C1 segment of cervical spinal cord (tissue), 14 donors: Measurements from ENCODE around the gene SEZ6L2.
"Not testable (repeated sequence)": the region's sequence is repeated elsewhere in the genome, so short reads cannot be mapped to it uniquely, and the experiment has no call there.

Experiments used
- DNase-seq, 14 donors: peaks; one replicate each; lab custom pipeline; 2025; lab: John Stamatoyannopoulos, UW

SEZ6L2 gene

DNA sequence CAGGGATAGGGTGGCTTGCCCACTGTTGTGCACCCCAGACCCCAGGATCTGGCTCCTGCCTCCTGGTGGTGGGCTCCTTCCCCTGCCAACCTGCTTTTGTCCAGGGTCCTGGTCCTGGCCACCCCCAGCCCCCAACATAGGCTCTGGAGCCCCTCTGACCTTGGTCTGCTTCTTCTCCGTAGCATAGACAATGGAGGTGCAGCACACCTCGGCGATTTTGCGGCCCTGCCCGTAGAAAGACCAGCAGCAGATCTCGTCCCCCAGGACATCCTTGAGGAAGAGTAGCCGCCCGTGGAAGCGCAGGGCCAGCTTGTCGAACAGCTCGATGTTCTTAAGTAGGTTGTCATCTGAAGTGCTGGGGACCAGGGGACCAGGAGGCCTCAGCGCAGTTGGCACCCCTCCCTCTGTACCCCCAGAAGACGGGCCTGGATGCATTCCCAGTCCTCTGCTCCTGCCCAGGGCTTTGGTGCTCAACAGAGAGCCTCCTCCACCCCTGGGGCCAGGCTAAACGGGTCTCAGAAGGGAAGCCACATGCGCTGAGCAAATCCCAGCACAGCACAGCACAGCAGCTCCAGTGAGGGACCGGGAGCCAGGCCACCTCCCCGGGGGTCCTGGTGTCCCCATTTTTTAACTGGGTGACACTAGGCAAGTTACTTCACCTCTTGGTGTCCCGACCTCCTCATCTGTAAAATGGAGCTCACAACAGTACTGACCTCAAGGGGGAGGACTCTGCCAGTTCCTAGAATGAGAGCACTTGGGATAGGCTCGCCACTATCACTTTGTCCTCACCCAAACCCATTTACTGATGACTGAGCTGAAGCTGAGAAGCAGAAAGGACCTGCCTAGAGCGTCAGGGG, 11.7 kb upstream of the SEZ6L2 start:
- DNase-seq = no peak

DNA sequence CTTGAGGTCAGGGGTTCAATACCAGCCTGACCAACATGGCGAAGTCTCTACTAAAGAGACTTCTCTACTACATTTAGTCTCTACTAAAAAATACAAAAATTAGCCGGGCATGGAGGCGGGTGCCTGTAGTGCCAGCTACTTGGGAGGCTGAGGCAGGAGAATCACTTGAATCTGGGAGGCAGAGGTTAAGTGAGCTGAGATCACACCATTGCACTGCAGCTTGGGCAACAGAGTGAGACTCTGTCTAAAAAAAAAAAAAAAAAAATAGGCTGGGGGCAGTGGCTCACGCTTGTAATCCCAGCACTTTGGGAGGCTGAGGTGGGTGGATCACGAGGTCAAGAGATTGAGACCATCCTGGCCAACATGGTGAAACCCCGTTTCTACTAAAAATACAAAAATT, 10.5 kb upstream of the SEZ6L2 start:
- DNase-seq = not testable (repeated sequence)

DNA sequence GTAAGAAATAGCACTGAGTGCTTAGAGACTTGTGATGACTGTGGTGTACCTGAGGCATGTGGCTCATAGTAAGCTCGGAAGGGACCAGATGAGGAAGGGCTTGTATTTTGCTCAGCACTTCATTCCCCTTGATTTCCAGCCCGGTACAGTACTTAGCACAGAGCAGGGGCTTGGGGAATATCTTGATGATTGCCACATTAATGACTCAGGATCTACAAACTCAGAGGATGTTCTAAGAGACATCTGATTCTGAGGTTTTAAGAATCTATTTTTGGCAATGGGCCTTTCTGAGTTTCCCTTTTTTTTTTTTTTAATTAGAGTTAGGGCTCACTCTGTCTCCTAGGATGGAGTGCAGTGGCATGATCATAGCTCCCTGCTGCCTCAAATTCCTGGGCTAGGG, 10.0 kb upstream of the SEZ6L2 start:
- no peak for DNase-seq

DNA sequence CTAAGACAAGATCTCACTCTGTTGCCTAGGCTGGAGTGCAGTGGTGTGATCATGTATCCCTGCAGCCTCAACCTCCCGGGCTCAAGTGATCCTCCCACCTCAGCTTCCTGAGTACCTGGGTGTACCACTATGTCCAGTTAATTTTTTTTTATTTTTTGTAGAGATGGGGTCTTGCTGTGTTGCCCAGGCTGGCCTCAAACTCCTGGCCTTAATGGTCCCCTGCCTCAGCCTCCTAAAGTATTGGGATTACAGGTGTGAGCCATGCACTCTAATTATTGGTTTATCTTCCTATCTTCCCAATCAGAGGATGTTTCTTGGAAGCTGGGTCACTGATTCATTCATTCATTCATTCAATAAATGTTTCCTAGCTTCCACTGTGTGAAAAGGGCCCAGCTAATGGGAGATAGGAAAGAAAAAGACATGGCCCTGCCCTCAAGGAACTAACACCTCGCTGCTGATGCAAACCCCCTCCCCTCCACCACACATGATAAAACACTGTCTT, 9.4 kb upstream of the SEZ6L2 start:
- no peak for DNase-seq

DNA sequence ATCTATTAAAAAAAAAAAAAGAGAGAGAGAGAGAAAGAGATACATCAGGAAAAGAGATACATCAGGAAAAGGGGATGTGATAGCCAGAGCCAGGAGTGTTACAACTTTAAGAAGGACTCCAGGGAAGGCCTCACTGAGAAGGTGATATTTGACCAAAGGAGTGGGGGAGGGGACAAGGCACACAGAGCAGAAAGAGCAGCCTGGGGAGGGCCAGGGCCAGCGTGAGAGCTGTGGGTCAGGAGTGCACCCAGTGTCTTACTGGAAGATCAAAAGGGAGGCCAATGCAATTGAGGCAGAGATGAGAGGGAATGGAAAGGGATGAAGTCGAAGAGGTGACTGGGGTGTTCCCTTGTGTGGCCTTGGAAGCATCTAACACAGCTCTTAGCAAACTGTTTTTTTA, 8.6 kb upstream of the SEZ6L2 start:
- no peak for DNase-seq

DNA sequence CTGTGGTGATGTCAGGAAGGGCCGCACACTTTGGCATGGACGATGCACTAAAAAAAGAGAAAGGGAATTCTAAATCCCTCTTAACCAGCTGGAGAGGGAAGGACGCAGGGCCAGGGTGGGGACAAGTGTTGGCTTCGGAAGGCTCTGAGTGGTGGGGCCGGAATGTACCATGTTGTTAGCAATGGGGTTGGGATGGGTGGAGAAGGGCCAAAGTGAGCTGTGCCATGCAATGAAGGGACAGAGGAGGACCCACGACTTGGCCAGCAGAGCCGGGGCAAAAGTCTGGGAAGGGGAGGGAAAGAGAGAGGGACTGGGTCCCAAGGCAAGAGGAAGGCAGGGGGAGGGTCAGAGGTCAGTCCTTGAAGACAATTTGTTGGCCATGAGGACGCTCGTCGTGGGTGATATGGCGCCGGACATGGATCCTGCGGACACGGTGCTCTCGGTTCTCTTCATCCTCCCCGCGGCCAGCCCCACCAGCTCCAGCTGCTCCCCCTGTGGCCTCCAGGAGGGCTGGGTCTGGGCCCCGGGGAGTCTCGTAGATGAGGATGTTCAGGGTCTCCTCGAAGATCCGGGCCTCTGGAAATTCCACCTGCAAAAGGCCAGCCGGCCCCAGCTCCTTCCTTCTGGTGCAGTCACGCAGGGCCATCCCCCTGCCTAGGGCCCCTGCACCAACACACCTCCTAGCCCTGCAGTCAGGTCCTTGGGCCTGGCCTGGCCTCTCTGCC, 7.3 kb upstream of the SEZ6L2 start:
- no peak for DNase-seq

DNA sequence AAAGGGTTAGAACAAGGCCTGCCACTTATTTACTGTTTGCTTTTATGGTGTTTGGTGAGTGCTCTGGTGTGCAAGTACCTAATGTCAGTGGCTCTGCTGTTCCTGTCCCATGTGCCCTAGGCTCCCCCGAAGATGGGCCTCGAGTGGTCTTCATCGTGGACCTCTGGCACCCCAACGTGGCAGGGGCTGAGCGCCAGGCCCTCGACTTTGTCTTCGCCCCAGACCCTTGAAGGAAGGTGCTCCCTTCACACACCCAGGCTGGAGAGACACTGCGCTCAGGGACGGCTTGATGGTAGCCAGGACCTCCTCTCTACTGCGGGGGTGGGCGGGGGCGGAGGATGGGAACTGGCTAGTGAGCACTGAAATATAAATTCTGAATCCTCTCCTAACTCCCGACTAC, 6.3 kb upstream of the SEZ6L2 start:
- DNase-seq = no peak

DNA sequence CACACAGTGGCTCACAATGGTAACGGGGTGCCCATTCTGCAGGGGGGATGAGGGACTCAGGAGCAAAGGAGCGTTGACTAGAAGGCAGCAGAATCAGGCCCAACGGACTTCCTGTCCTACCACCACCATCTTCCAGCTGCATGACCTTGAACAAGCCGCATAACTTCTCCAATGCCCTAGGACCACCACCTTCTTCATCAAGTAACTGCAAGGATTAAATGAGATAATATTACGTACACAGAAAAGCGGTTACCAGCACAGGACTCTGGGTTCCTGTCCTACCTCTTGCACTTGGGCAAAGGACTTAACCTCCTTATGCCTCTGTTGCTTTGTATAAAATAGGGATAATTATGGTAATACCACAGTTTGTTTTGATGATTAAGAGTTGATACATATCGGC, 5.6 kb upstream of the SEZ6L2 start:
- DNase-seq = no peak

DNA sequence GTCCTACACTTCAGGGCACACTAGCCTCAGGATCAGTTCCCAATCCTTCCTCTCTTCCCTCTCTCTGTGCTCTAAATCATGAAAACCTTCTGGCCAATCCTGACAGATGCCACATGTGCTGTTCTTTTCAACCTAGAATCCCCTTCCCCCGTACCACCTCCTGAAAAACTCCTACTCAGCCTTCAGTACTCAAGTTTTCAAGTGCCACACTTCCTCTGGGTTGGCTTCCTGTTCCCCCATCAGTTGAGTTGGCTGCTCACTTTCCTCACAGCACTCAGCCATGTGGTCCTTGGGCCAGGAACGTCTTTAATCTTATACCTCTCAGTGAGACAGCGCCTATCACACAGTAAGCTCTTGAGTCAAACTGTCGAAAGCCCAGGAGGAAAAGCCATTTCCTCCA, 4.2 kb upstream of the SEZ6L2 start:
- DNase-seq = no peak

DNA sequence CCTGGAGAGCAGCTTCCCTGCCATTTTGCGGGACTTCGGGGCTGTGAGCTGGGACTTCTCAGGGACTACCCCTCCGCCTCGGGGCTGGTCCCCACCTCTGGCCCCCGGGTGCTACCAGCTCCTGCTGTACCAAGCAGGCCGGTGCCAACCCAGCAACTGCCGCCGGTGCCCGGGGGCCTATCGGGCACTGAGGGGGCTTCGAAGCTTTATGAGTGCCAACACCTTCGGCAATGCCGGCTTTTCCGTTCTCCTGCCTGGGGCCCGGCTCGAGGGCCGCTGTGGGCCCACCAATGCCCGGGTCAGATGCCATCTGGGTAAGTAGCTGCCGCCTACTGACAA, 2.2 kb upstream of the SEZ6L2 start:
- DNase-seq = no peak

DNA sequence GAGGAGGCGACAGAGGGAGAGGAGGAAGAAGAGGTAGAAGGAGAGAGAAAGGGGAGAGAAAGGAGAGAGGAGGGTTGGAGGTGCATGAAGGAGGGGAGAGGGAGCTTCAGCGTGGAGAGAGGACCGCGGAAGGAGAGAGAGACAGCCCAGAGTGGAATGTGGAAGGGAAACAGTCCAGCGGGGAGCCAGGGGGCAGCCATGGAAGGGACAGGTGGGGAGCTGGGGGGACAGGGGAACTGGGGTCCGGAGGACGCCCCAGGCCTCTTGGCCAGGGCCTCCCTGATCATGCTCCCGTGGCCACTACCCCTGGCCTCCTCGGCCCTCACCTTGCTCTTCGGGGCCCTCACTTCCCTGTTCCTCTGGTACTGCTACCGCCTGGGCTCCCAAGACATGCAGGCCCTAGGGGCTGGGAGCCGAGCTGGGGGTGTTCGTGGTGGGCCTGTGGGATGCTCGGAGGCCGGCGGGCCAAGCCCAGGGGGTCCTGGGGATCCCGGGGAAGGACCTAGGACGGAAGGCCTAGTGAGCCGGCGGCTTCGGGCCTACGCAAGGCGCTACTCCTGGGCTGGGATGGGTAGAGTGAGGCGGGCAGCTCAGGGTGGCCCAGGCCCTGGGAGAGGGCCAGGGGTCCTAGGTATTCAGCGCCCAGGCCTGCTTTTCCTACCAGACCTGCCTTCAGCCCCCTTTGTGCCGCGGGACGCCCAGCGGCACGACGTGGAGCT, 1.7 kb upstream of the SEZ6L2 start:
- DNase-seq = peak in 4 of 14 donors; percentile 15 to 56 (median 20)

DNA sequence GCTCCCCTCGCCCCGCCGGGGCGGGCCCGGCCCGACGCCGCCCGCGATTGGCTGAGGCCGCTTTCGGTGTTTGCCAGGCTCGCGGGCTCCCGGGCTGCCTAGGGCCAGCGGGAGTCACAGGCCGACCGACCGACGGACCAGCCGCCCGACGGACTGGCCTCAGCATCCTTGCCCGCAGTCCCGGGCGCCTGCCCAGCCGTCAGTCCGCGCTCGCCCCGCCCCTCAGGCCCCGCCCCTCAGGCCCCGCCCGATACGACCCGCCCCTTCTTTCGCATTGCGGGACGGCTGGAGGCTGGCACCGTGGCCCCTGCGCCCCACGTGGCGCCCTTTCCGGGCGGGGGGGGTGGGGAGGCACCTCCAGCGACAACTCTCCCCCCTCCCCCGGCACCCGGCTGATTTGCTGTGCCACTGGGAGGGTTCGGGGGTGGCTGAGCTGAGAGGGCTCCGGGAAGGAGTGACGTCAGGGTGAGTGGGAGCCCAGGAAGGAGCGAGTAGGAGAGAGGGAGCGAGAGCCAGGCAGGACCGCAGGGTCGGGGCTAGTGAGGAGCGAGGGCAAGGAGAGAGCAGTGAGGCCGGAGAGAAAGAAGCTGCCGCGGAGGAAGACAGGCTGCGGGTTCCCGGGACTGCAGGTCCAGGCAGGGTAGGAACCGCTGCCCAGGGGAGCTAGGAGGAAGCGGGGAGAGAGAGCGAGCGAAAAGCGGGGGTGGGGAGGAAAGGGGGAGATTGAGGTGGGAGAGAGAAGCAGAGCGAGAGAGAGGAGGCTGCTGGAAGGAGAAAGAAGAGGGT, 945 bp upstream of the SEZ6L2 start, which contains the start of gene ASPHD1:
TSS of gene ASPHD1 (plus strand) at position 387 of the 786 bp plus-strand sequence. CDS start 484 bp downstream, outside the sequence.
- DNase-seq = peak in 13 of 14 donors; percentile 43 to 95 (median 86)

DNA sequence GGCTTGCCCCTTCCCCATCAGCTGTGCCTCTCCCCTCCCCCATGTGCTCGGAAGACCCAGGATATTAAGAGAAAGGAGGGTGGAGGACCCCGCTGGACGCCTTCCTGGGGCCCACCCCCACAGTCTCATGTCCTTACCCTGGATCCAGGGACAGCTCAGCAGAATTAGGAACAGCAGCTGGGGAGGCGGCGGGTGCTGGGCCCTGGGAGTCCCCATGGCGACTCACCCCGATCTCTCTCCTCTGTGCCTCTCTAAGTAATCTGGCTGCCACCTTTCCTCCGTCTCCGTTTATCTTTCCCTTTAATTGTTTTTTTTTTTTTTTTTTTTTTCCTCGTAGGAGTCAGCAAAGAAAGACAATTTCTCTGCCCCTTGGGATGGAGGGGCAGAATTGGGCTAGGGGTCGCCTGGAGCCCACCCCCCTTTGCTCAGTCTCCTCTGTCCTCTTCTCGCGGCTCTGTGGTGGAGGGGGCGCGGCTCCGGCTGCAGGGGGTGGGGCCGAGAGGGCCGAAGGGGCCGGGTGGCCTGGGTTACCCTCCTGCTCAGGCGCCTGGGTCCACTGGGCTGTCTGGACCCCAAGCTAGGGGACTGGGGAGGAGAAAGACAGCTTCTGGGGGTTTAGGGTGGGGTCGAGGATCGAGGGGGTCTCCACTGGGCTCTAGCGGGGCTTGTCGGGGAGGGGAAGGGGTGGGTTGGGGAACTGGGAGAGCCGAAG, 390 bp downstream of the SEZ6L2 start:
- DNase-seq = peak in 1 of 14 donors; percentile 49

DNA sequence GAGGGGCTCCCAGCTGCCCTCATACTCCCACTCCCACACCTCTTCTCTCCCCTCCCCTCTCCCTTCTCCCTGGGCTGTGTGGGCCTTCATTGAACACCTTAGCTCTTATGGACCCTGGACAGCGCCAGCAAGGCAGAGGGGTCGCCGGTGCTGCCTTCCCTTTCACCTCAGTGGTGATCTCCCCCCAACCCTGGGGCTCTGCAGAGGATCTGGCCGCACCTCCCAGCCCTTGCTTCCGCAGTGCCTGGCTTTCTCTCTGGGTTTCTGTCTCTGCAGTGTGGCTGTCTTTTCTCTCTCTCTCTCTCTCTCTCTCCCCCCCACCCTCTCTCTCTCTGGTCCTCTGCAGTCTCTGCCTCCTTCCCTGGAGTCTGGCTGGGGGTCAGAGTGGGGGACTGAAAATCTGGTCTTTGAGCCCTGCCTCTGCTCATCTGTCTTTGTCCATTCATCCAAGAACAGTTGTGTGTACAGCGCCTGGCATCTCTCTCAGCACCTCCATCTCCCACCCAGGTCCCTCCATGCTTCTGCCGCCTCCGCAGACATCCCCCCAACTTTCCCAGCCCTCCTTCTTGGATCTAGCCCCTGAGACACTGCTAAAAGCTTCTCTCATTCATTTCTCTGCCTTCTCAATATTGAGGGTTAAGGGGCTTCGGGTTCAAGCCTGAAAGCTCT, 1.1 kb downstream of the SEZ6L2 start:
- DNase-seq = peak in 1 of 14 donors; percentile 32

DNA sequence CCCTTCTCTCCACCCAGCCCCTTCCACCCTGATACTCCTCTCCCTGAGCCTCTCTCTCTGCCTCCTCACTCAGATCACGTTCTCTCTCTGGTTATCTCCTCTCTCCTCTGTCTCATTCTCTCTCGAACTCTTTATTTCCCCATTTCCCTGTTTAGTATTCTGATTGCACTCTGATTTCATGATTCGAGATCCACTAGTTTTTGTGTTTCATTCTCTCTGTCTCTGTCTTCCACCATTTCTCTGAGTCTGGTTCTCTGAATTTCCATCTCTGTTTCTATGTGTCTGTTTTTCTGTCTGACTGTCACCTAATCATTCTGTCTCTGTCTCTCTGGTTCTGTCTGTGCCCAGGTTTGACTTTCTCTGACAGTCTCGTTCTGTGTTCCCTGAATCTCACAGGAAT, 2.0 kb downstream of the SEZ6L2 start:
- DNase-seq = no peak

DNA sequence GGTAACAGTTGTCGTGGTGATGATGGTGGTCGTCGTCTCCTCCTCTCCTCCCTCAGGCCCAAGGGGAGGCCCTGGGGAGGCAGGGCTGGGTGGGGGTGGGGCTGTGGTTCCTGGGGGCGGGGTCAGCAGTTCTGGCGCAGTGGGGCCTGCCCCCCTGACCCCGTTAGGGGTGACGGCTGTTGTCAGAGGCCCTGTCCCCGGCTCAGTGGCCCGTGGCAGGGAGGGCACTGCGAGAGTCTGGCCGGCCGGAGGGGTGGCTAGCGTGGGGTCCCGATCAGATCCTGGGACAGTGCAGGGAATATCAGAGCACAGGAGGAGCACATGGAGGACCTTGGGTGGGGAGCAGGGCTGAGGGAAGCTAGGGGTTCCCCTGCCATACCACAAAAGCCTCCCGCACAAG, 2.5 kb downstream of the SEZ6L2 start:
- DNase-seq = no peak

DNA sequence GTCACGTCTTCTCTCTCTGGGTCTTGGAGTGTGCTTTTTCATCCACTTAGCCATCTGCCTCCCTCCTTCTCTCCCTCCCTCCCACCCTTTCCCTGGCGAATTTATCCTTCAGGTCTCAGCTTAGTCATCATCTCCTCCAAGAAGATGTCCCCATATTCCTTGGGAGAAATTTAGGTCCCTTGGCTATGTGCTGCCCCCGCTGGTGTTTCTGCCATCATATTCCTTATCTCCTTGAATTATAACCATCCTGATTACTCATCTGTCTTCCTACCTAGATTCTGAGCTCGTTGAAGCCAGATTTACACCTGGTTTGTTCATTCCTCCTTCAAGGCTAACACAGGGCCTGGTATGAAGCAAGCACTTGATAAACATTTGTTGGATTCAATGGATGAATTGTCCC, 5.0 kb downstream of the SEZ6L2 start:
- no peak for DNase-seq

DNA sequence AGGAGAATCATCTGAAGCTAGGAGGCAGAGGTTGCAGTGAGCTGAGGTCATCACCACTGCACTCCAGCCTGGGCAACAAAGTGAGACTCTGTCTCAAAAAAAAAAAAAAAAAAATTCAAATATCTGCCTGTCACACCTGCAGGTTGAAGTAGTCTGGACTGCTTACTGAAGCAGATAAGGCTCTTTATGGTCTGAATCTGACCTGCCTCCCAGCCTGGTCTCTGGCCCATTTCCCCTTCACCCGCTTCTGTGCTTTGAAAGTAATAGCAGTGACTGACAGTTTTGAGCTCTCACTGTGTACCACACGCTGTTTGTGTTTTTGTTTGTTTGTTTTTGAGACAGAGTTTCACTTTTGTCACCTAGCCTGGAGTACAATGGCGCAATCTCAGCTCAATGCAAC, 5.8 kb downstream of the SEZ6L2 start:
- no peak for DNase-seq

DNA sequence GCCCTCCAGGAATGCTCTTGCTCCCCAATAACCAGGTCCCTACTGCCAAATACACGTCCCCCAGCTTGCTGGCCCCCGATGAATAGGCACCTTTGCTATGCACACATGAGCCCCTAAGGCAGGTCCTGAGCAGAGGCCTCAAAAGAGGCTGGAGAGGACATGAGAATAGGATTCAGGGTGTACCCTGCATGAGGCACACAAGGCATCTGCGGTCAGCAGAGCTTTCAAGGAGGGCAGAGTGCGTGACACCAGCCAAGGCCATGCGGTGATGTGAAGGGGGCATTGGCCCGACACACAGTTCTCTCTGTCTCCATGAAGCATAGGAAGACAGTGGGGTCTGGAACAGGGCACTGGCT, 6.9 kb downstream of the SEZ6L2 start:
- no peak for DNase-seq
